Karpas-422 (cell line): ENCODE measurements around the gene PLXND1. TPM values are rescaled to one million over a fixed set of nuclear protein-coding genes. Genes with fewer than 3 reads are reported as not detected.

Source experiments
- DNase-seq: peaks from one replicate; pipeline ENCODE4 v3.0.0-alpha.2; 2015
- H2AFZ ChIP-seq: fragments of 200-600 bp; sonication (generic); 2 replicates; pipeline ENCODE4 v1.6.1; 2014; ENCODE audit warnings: antibody characterized with exemption, low read length, mixed read lengths
- H3K27ac ChIP-seq: fragments of 200-600 bp; sonication (generic); 2 replicates; pipeline ENCODE4 v1.5.1; 2014; ENCODE audit warnings: mild to moderate bottlenecking, low read length, moderate library complexity
- H3K27me3 ChIP-seq: fragments of 200-600 bp; sonication (generic); 2 replicates; pipeline ENCODE4 v1.6.1; 2014; ENCODE audit warnings: low read length, mixed read lengths
- H3K36me3 ChIP-seq: fragments of 200-600 bp; sonication (generic); 2 replicates; pipeline ENCODE4 v1.6.1; 2014; ENCODE audit warnings: low read length, mixed read lengths; ENCODE audit not compliant: insufficient read depth
- H3K4me1 ChIP-seq: fragments of 200-600 bp; sonication (generic); 2 replicates; pipeline ENCODE4 v1.6.1; 2014; ENCODE audit warnings: mild to moderate bottlenecking, low read length, mixed read lengths
- H3K4me2 ChIP-seq: fragments of 200-600 bp; sonication (generic); 2 replicates; pipeline ENCODE4 v1.6.1; 2014; ENCODE audit warnings: low read length, low read depth, mild to moderate bottlenecking; ENCODE audit not compliant: poor library complexity, severe bottlenecking
- H3K4me3 ChIP-seq: fragments of 200-600 bp; sonication (generic); 2 replicates; pipeline ENCODE4 v1.5.1; 2014; ENCODE audit warnings: mild to moderate bottlenecking, antibody characterized with exemption, low read length, mixed read lengths
- H3K79me2 ChIP-seq: fragments of 200-600 bp; sonication (generic); 2 replicates; pipeline ENCODE4 v1.6.1; 2014; ENCODE audit warnings: mild to moderate bottlenecking, low read length, mixed read lengths
- H3K9ac ChIP-seq: fragments of 200-600 bp; sonication (generic); 2 replicates; pipeline ENCODE4 v1.6.0; 2014; ENCODE audit warnings: low read length
- H3K9me2 ChIP-seq: fragments of 200-600 bp; sonication (generic), shearing (Covaris generic); replicated peaks from 2 replicates; pipeline ENCODE4 v1.6.0; 2014; ENCODE audit warnings: mild to moderate bottlenecking, low read length, moderate library complexity; ENCODE audit not compliant: insufficient read depth
- H3K9me3 ChIP-seq: fragments of 300-700, 200-600 bp; sonication (generic); 2 replicates; pipeline ENCODE4 v1.6.1; 2014; ENCODE audit warnings: low read length, mixed read lengths
- H4K20me1 ChIP-seq: fragments of 200-600 bp; sonication (generic); 2 replicates; pipeline ENCODE4 v1.6.1; 2014; ENCODE audit warnings: mild to moderate bottlenecking, antibody characterized with exemption, low read length, low read depth; ENCODE audit not compliant: insufficient read depth
- total RNA-seq: library from RNA; depleted of rRNA; stranded (reverse); fragments of >200 nt; shearing (Covaris generic); gene quantifications from 2 replicates; pipeline ENCODE4 v1.2.3, GENCODE V29; 2014; ENCODE audit warnings: low replicate concordance

The PLXND1 gene
- total RNA-seq, 1 experiment from 2014 or later = 0.52 TPM

DNA sequence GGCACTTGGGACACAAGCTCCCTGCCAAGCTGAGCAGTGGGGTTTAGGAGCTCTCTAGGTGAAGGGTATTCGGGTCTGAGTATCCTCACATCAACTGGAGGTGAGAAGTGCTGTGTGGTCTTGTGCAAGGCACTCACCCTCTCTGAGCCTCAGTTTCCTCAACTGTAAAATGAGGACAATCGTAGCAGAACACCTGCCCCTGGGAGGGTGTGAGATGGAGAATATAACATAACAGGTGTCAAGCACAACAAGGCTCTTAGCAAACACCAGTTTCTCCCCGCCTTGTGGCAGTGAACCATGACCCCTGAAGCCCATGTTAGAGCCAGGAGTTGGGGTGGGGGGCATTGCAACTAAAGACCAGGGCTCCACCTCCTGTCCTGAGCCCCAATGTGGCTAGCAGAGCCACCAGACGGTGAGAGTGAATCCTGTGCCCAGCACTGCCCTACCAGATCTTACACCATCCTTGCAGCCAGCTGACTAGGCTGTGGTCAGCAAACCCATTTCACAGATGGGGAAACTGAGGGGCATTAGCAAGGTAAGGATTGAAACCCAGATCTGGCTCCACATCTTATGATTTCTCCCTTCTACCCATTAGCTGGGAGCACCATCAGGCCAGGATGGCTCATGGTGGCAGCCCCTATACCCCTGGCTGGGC, 2.6 kb upstream of the PLXND1 start:
- H2AFZ ChIP-seq = no peak overlapping the region
- no peak overlapping the region for H3K27ac ChIP-seq
- peaks cover 3% of the 10 kb centered on the region; the same call in 1 of the 2 replicates for H3K4me1 ChIP-seq
- no peak for DNase-seq
- H3K79me2 ChIP-seq = no peaks in the 10 kb centered on the region
- no peaks in the 10 kb centered on the region for H3K27me3 ChIP-seq
- H3K9ac ChIP-seq = no peak overlapping the region
- H3K36me3 ChIP-seq = no peaks in the 10 kb centered on the region
- H3K9me3 ChIP-seq = no peaks in the 10 kb centered on the region
- H3K4me2 ChIP-seq = no peak overlapping the region
- no peak overlapping the region for H3K4me3 ChIP-seq
- no peaks in the 10 kb centered on the region for H3K9me2 ChIP-seq
- H4K20me1 ChIP-seq = peaks cover 7% of the 10 kb centered on the region; the same call in 1 of the 2 replicates

DNA sequence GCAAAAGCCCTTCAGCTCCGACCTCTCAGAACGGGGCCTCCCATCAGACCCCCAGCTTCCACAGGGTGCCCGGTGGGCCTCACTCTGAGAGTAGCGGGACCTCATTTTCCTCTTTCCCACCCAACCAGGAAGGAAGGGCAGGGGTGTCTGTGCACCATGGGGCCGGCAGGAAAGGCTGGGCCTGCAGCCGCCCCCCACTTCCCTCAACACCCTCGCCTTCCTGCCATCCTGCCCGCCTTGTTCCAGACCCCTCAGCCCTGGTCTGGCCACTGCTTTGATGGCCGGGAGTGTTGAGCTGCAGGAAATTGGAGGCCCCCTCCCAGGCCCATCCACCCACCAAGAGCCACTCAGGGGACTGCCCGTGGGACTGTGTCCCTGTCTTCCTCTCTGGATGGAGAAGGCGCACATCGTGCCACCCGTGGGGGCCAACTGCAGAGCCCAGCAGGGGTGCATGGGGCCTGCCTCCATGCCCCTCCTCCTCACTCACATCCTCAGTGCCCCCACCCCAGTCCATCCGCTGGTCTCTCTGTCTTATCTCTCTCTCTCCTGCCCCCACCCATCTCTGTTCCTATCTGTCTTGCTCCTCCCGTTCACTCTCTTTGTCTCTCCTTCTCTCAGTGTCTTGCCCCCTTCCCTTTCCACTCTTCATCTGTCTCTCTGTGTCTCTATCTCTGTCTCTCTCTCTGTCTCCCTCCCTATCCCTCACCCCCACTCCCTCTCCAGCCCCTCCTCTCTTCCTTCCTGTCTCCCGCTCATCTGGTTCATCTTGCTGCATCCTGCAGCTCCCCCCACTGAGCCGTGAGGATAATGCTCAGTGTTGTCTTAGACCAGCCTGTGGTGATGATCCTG, 1.8 kb upstream of the PLXND1 start:
- Histone ChIP-seq H4K20me1 (peaks cover 7% of the 10 kb centered on the region; the same call in 1 of the 2 replicates), H2AFZ (no peak overlapping the region), H3K9me3 (no peaks in the 10 kb centered on the region), H3K4me3 (no peak overlapping the region), H3K27ac (no peak overlapping the region), H3K9ac (no peak overlapping the region), H3K36me3 (no peaks in the 10 kb centered on the region), H3K4me2 (no peak overlapping the region), H3K9me2 (no peaks in the 10 kb centered on the region), H3K27me3 (no peaks in the 10 kb centered on the region), H3K79me2 (no peaks in the 10 kb centered on the region), H3K4me1 (peaks cover 3% of the 10 kb centered on the region; the same call in 1 of the 2 replicates)
- DNase-seq = no peak

DNA sequence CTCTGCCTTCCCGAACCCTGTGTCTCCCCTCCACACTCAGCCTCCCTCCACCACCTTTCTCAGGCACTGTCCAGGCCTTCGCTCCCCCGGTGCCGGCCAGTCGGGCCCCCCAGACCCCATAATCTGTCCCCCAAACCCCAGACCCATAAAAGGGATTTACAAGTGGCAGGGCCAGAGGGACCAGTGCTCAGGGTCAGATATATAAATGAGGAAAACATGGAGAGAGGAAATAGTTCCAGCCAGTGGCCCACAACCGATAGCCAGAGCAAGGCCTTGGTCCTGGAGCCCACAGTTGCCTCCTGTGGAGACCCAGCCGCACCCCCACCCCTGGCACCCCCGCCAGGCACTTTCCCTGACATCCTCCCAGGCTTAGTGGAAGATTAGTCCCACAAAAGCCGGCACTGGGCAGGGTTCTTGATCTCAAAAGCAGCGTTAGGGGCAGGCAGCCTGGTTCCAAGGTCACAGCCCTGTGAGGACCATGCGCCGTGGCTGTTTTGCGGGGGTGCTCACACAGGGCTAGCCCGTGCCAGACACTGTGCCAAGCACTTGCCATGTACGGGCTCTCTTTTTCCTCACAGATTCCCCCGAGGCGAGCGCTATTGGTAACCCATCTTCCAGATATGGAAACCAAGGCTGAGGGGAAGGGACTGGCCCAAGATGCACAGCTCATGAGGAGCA, 1.1 kb upstream of the PLXND1 start:
- no peak overlapping the region for H3K4me2 ChIP-seq
- H3K9ac ChIP-seq = no peak overlapping the region
- no peak for DNase-seq
- H3K9me3 ChIP-seq = no peaks in the 10 kb centered on the region
- H3K9me2 ChIP-seq = no peaks in the 10 kb centered on the region
- no peak overlapping the region for H2AFZ ChIP-seq
- H4K20me1 ChIP-seq = peaks cover 7% of the 10 kb centered on the region; the same call in 1 of the 2 replicates
- no peaks in the 10 kb centered on the region for H3K79me2 ChIP-seq
- H3K36me3 ChIP-seq = no peaks in the 10 kb centered on the region
- H3K4me1 ChIP-seq = peaks cover 3% of the 10 kb centered on the region; the same call in 1 of the 2 replicates
- no peak overlapping the region for H3K27ac ChIP-seq
- H3K27me3 ChIP-seq = no peaks in the 10 kb centered on the region
- no peak overlapping the region for H3K4me3 ChIP-seq

DNA sequence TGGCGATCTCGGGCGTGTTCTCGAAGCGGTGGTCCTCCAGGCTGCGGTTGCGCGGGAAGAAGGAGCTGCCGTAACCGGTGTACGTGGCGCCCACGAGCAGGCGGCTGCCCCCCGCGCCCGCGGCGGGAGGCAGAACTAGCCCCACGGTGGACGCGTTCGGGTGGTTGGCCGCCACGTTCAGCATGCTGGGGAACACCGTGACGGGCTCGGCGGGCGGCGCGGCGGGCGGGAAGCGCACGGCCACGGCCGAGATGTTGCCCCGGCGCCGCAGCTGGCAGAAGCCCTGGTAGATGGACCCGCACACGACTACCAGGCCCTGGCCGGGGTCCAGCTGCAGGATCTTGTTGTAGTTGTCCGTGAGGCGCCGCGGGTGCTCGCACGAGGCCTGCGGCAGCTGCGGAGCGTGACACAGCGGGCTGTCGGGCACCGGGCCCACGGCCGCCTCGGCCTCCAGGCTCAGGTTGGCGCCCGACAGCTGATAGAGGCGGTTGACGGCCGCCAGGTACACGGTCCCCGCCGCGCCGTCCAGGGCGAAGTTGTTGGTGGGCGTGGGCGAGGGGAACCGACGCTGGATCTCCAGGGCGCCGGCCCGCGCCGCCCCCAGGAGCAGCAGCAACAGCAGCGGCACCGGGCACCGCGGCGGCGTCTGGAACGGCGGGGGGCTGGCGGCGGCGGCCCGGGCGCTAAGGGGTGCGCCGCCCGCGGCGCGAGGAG, 397 bp downstream of the PLXND1 start:
- DNase-seq = no peak
- H2AFZ ChIP-seq = no peak overlapping the region
- peak overlapping the region; percentile 55 for H3K4me2 ChIP-seq
- no peaks in the 10 kb centered on the region for H3K79me2 ChIP-seq
- H3K4me1 ChIP-seq = peaks cover 3% of the 10 kb centered on the region; the same call in 1 of the 2 replicates
- no peaks in the 10 kb centered on the region for H3K36me3 ChIP-seq
- peaks cover 10% of the 10 kb centered on the region; the same call in 1 of the 2 replicates for H4K20me1 ChIP-seq
- no peaks in the 10 kb centered on the region for H3K9me3 ChIP-seq
- H3K27me3 ChIP-seq = no peaks in the 10 kb centered on the region
- no peak overlapping the region for H3K27ac ChIP-seq
- H3K9ac ChIP-seq = 0 out of 2 replicates have a peak overlapping the region, but pooled peaks have one; percentile 35
- peak overlapping the region; percentile 38; the same call in 1 of the 2 replicates for H3K4me3 ChIP-seq
- H3K9me2 ChIP-seq = no peaks in the 10 kb centered on the region

DNA sequence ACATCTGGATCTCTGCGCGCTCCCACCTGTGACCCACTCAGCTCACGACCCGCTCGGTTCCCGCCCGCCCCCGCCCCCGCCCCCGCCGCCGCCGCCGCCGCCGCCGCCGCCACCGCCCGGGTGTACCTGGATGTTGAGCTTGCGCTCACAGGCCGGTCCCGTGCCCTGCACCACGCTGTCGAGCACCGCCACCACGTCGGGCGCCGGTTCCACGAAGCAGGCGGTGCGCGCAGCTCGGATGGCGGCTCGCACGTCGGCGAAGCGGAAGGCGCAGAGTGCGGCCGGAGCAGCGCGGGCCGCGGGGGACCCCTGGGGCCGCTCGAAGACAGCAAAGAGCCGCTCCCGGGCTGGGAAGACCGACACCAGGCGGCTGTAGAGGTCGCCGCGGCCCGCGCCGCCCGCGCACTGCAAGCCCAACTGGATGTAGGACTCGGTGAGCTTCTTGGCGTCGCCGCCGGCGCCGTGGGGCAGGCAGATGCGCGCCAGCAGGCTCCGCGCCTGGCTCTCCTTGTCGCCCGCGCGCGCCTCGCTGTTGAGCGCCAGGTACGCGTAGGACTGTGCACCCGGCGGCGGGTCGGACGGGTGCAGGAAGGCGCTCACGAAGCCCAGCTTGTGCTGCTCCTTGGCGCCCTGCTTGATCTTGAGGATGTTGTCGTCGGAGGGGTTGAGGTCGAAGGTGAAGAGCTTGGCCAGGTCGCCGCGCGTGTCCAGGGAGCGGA, 1.1 kb downstream of the PLXND1 start:
- no peak overlapping the region for H3K4me3 ChIP-seq
- no peak overlapping the region for H3K9ac ChIP-seq
- H2AFZ ChIP-seq = no peak overlapping the region
- H3K27ac ChIP-seq = no peak overlapping the region
- H4K20me1 ChIP-seq = peaks cover 10% of the 10 kb centered on the region; the same call in 1 of the 2 replicates
- no peak overlapping the region for H3K4me2 ChIP-seq
- no peaks in the 10 kb centered on the region for H3K9me3 ChIP-seq
- DNase-seq = no peak
- H3K9me2 ChIP-seq = no peaks in the 10 kb centered on the region
- no peaks in the 10 kb centered on the region for H3K36me3 ChIP-seq
- H3K79me2 ChIP-seq = no peaks in the 10 kb centered on the region
- peaks cover 3% of the 10 kb centered on the region; the same call in 1 of the 2 replicates for H3K4me1 ChIP-seq
- H3K27me3 ChIP-seq = no peaks in the 10 kb centered on the region

DNA sequence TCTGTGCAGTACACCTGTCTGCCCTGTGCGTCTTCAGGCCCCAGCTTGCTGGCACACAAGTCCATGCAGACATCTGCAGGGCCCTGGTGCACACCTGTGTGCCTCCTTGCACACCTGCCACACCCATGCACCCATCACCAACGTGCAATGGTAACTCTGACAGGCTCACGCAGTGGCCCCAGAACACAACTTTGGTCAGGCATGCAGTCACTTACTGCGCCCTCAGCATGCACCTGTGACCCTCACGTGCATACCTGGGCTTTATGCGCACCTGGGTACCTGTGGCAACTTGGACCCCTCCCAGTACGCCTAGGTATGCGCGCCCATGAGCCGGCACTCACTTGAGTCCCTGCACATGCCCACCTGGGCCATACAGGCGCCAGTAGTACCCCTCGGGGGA, 1.7 kb downstream of the PLXND1 start:
- H3K4me2 ChIP-seq = no peak overlapping the region
- no peaks in the 10 kb centered on the region for H3K36me3 ChIP-seq
- no peaks in the 10 kb centered on the region for H3K9me3 ChIP-seq
- H3K4me1 ChIP-seq = peaks cover 3% of the 10 kb centered on the region; the same call in 1 of the 2 replicates
- H3K27me3 ChIP-seq = no peaks in the 10 kb centered on the region
- no peak overlapping the region for H3K9ac ChIP-seq
- H3K27ac ChIP-seq = no peak overlapping the region
- DNase-seq = no peak
- H4K20me1 ChIP-seq = peaks cover 10% of the 10 kb centered on the region; the same call in 1 of the 2 replicates
- no peaks in the 10 kb centered on the region for H3K79me2 ChIP-seq
- H3K9me2 ChIP-seq = no peaks in the 10 kb centered on the region
- H2AFZ ChIP-seq = no peak overlapping the region
- no peak overlapping the region for H3K4me3 ChIP-seq

DNA sequence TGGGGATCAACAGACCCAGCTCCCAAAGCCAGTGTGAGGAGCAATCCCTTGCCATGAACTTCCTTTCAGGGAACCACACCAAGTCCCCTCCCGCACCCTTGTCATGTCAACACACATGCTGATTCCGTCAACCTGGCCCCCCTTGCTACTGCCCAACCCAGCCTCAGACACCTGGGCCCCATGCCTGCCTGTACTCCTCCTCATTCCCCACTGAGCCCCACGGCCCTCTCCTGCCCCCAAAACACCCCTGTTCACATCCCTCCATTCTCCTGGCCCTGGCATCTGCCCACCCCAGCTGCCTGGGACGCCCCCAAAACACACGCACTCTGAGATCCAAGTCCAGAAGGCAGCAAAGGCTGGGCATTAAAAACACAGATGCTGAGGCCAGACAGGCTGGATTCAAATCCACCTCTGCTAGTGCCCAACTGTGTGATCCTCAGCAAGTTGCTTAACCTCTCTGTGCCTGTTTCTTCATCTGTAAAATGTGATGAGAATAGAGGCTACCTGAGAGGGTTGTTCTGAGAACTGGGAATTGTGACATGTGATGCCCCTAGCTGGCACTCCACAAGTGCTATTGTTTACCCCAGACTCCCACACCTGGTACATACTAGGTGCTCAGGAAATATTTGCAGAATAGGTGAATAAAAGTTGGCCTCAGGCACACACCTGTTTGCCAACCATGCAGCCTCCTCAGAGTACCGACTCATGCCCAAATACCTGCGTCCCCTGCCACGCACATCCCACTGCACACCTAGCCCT, 2.3 kb downstream of the PLXND1 start:
- Histone ChIP-seq H4K20me1 (peaks cover 10% of the 10 kb centered on the region; the same call in 1 of the 2 replicates), H3K4me3 (no peak overlapping the region), H3K79me2 (no peaks in the 10 kb centered on the region)

More for the DNA sequence above, 2.3 kb downstream of the PLXND1 start:
- Histone ChIP-seq H3K36me3 (no peaks in the 10 kb centered on the region), H3K9me3 (no peaks in the 10 kb centered on the region), H3K4me2 (no peak overlapping the region), H3K27ac (no peak overlapping the region), H2AFZ (no peak overlapping the region), H3K9ac (no peak overlapping the region), H3K4me1 (peaks cover 3% of the 10 kb centered on the region; the same call in 1 of the 2 replicates), H3K27me3 (no peaks in the 10 kb centered on the region), H3K9me2 (no peaks in the 10 kb centered on the region)
- DNase-seq = no peak
